Ectodermal cell (in vitro differentiated cells): ENCODE results near the gene RERG.

ENCODE experiments used
- H3K27ac ChIP-seq: 2 replicates; pipeline ENCODE4 v1.7.0; 2013; ENCODE audit warnings: mild to moderate bottlenecking, low read depth, low read length; ENCODE audit not compliant: insufficient read depth, poor library complexity, severe bottlenecking
- H3K27me3 ChIP-seq: 2 replicates; pipeline ENCODE4 v1.7.0; 2013; ENCODE audit warnings: mild to moderate bottlenecking, low read length; ENCODE audit not compliant: insufficient read depth, control insufficient read depth, poor library complexity, severe bottlenecking
- H3K36me3 ChIP-seq: one replicate; pipeline ENCODE4 v1.7.0; 2013; ENCODE audit warnings: low read length; ENCODE audit not compliant: control insufficient read depth, insufficient read depth
- H3K4me1 ChIP-seq: one replicate; pipeline ENCODE4 v1.7.0; 2013; ENCODE audit warnings: low read length; ENCODE audit not compliant: control insufficient read depth, insufficient read depth
- H3K4me3 ChIP-seq: 2 replicates; pipeline ENCODE4 v1.7.0; 2013; ENCODE audit warnings: low read depth, low read length, control low read depth; ENCODE audit not compliant: insufficient read depth
- H3K9me3 ChIP-seq: 2 replicates; pipeline ENCODE4 v1.7.0; 2013; ENCODE audit warnings: mild to moderate bottlenecking, low read length, moderate library complexity; ENCODE audit not compliant: control insufficient read depth
- WGBS, 2 experiments: methylation state at CpG; one replicate each; pipeline ENCODE4 v1.1.7; 2013; ENCODE audit warnings: missing lambda C conversion rate in 2 of 2; 5-methylcytosine and 5-hydroxymethylcytosine counted together

Gene RERG

DNA sequence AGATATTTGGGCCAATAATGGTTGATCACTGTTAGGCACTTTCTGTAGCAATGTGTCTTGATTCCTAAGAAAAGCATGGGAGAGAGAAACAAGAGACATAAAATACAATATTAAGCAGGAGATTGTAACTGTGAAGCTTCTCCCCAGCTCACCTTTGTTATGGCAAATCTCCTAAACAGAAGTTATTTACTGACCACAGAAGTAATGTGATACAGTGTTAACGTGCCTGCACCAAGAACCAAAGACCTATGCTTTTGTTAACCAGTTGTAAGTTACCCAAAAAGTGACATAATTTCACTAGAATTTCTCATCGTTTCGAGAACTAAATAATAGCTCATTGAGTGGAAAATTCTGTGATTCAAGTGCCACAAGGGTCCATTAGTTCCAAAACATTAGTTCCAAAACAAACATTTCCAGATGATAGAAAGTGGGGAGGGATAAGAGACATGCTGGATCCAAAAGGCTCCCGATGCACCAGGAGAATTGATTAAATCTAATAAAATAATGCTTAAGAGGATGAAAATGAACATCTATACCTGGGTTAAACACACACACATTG is 14.3 kb downstream of the RERG start:
- Histone ChIP-seq H3K36me3 (no peaks in the 10 kb centered on the region), H3K4me1 (no peaks in the 10 kb centered on the region), H3K27ac (no peak overlapping the region), H3K4me3 (no peak overlapping the region), H3K27me3 (no peaks in the 10 kb centered on the region), H3K9me3 (no peaks in the 10 kb centered on the region)
- WGBS, 2 experiments, result 83 to 92% methylated on average over 4 of the region's 4 CpGs

DNA sequence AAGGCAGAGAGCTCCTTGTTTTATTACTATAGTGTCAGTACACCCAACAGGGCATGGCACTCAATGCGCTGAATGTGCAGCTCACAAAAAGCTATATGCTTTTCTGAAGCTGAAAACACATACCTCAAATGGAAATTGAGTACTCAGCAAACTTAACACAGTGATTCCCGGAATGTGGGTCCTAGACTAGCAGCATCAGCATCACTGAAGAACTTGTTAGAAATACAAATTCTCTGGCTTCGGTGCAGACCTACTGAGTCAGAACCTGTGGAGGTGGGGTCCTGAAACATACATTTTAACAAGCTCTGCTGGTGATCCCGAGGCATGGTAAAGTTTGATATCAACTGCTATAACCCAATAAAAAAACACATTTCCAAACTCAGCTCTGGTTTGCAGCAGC is 14.9 kb downstream of the RERG start:
- WGBS, 2 experiments, result 74 to 75% methylated on average over 4 of the region's 4 CpGs
- Histone ChIP-seq H3K9me3 (no peaks in the 10 kb centered on the region), H3K36me3 (no peaks in the 10 kb centered on the region), H3K4me3 (no peak overlapping the region), H3K27ac (no peak overlapping the region), H3K4me1 (no peaks in the 10 kb centered on the region), H3K27me3 (no peaks in the 10 kb centered on the region)

DNA sequence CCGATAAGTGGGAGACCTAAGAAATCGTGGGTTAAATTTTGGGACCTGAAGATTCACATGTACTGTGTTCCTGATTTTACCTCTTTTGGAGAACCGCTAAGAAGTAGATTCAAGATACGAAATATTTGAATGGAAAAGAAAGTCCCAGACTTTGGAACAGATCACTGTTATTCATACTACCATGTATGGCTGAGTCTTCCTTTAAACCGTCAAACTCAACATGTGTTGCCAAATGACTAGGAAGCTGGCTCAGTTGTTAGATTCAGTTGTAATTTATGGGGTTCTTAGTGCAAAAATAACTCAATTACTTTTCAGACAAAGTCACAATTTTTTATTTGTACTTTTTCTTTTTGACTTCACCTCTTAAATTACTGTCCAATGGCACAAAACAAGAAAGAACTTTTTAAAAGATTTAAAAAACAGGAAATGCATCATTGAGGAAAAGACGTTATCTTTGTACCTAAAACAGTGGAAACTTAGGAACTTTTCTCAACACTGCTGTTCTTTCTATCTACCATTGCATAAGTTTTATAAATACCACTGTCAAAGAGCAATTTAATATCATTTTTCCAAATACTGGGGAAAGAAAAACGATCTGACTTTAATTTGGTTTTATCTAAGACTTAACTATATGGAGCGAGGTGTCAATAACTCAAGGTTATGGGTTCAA is 15.7 kb downstream of the RERG start:
- Histone ChIP-seq H3K9me3 (no peaks in the 10 kb centered on the region), H3K27me3 (no peaks in the 10 kb centered on the region), H3K27ac (no peak overlapping the region), H3K36me3 (no peaks in the 10 kb centered on the region), H3K4me3 (no peak overlapping the region), H3K4me1 (no peaks in the 10 kb centered on the region)
- 95 to 97% methylated on average over 7 to 8 of the region's 8 CpGs for WGBS, 2 experiments

DNA sequence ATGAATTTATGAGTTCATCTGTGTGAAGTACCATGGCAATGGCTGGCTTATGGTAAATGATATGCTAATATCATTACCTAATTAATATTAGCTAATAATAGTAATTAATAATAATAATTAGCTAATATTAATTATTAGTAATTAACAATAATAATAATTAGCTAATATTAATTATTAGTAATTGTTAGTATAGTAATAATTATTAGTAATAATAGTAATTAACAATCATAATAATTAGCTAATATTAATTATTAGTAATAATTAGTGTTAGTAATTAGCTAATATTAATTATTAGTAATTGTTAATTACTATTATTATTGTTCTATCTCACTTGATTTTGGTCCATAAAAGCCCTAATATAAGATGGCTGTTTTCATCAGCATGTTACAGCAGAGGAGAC is 19.8 kb downstream of the RERG start:
- no peak overlapping the region for H3K27ac ChIP-seq
- H3K4me3 ChIP-seq, result no peak overlapping the region
- no peaks in the 10 kb centered on the region for H3K27me3 ChIP-seq
- H3K36me3 ChIP-seq, result no peaks in the 10 kb centered on the region
- H3K9me3 ChIP-seq, result no peaks in the 10 kb centered on the region
- no peaks in the 10 kb centered on the region for H3K4me1 ChIP-seq

DNA sequence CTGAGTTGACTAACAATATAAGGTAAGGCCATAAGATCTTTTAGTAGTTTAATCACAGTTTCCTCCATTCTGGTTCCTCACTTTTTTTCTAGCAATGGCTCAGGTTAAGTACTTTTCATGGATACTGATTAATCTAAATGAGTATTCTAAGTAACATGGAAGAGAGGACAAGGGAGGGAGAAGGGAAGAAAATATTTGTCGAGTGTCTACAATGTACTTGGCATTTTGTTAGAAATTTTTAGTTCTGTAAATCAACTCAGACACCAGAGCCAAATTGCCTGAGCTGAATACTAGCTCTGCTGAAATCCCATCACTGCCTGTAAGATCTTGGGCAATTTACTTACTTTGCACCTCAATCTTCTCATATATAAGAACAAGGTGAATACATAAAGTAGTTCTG is 20.2 kb downstream of the RERG start:
- no peaks in the 10 kb centered on the region for H3K36me3 ChIP-seq
- H3K27me3 ChIP-seq, result no peaks in the 10 kb centered on the region
- no peaks in the 10 kb centered on the region for H3K4me1 ChIP-seq
- H3K27ac ChIP-seq, result no peak overlapping the region
- H3K4me3 ChIP-seq, result no peak overlapping the region
- 81 to 93% methylated on average over 1 of the region's 1 CpG for WGBS, 2 experiments
- H3K9me3 ChIP-seq, result no peaks in the 10 kb centered on the region

DNA sequence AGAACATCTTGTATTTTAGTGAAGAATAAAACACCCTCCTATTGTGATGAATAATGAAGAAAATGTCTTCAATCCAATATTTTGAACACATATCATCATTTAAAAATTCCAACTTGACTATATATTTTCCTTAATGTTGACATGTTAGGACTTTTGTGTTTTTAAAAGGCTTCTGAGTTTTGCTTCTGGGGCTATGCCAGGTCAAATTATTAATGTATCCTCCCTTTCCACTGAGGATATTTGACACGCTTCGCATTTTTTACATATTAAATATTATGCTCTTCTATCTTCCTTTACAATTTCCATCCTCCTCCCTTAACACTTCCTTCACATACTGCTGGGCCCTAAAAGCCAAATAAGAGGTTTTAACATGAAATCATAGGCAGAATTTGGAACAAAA is 20.6 kb downstream of the RERG start:
- no peaks in the 10 kb centered on the region for H3K27me3 ChIP-seq
- H3K36me3 ChIP-seq, result no peaks in the 10 kb centered on the region
- no peaks in the 10 kb centered on the region for H3K9me3 ChIP-seq
- 93 to 95% methylated on average over 2 of the region's 2 CpGs for WGBS, 2 experiments
- H3K27ac ChIP-seq, result no peak overlapping the region
- H3K4me3 ChIP-seq, result no peak overlapping the region
- H3K4me1 ChIP-seq, result no peaks in the 10 kb centered on the region

DNA sequence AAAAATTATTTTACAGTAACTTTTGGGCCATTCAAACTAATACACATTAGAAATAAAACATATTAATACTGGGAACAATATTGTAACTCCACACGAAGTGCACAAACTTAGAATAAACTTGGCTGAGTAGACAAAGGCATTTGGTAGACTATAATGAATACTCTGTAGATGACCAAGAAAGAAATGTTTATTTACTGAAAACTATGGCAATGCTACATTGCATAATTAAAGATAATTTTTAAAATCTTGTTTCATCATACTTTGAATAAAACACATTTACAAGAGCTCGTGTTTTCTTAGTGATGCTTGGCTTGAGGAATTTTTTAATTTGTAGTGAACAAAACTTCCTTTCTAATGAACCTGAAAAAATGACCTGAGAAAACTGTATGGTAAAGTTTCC is 21.3 kb downstream of the RERG start:
- no peaks in the 10 kb centered on the region for H3K4me1 ChIP-seq
- no peak overlapping the region for H3K4me3 ChIP-seq
- WGBS, 2 experiments, result 100% methylated on average over 1 of the region's 2 CpGs
- no peaks in the 10 kb centered on the region for H3K9me3 ChIP-seq
- no peak overlapping the region for H3K27ac ChIP-seq
- no peaks in the 10 kb centered on the region for H3K27me3 ChIP-seq
- no peaks in the 10 kb centered on the region for H3K36me3 ChIP-seq

DNA sequence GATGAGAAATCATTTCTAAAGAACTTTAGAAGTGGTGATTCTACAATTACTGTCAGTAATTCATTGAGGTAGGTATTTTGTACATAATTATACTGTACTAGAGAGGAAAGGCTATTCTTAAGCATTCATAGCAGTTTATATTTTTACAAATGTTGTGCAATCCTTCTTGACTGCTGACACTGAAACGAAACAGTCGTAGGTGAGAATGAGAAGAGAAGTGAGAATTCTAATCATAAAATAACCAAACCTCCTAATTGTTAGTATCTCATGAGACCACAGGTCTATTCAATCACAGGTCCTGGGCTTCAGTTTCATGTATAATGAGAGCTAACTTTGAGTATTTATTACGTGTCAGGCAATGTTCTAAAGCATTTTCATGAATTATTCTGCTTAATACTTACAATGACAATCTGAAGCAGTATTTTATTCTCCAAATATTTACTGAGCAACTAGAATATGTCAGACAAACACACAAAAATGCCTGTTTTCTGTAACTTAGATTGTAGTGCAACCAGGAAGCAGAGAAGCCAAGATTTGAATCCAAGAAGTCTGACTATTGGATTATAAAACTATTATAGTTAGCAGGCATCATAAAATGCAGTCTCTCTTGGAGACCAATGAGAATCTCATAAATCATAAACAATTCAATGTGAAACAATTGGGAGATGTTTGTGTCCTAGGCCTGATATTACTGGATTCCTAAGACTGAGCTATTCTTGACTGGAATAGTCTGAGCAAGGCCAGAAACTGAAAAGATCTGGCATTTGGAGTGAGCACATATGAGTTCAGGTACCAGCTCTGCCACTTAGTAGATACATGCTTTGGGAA is 24.3 kb downstream of the RERG start:
- 100% methylated on average over 3 of the region's 3 CpGs; no CpG with 5 or more reads in 1 of the 2 experiments for WGBS, 2 experiments
- Histone ChIP-seq H3K4me3 (no peak overlapping the region), H3K27ac (no peak overlapping the region), H3K36me3 (no peaks in the 10 kb centered on the region), H3K4me1 (no peaks in the 10 kb centered on the region), H3K27me3 (no peaks in the 10 kb centered on the region), H3K9me3 (no peaks in the 10 kb centered on the region)

DNA sequence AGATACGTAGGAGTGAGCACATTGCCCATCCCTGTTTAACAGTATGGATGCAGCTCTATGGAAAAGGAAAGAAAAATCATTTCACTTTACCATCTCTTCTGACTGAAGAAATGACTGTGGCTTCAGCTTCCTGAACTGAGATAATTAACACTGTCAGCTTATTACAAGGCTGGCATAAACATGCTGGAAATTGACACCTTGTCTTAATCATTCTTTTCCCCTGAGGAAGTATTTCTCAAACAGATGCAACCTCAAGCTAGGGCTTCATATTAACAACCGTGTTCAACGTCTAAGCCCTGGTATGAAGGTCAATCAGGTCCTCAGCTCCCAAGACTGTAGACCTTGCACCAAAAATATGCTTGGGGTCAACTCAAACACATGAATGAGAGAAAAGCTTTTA is 25.0 kb downstream of the RERG start:
- 92 to 100% methylated on average over 3 of the region's 3 CpGs for WGBS, 2 experiments

DNA sequence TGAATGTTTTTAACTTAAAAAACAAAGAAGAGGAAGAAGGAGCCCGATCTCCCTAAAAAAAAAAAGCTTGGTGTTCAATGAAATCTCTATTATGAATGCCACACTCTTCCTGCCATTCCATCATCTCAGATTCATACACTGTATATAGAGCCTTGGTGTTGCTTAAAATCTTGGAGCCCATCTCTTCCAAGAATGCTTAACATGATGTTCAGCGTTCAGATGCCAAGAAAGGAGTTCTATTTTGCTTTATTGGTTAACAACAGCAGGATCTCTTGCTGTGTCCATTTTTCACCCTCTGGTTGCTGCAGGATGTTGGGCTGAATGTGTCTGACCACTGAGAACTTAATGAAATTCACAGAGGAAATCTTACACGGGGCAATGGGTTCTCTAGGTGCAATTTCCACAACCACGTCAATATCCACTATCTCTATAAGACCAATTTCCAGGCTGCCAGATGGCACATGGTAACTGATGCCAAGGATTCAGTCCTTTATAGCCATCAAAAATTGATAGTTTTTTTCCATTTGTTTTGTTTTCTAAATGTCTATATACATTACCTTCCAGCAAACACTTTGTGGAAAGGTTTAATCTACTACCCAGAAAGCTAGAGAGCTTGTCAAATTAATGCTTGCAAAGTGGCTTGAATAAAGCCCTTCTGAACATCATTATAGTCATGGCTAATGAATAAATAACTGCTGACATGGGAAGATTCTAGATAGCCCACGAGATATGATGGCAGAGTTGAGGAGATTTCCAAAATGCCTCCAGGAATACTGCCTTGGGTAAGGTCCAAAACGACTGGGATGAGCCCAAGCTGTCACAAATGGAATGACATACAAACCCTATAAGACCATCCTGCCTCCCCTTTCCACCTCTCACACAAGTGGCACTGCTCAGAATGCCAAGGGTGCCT is 26.5 kb downstream of the RERG start:
- Histone ChIP-seq H3K36me3 (no peaks in the 10 kb centered on the region), H3K4me3 (no peak overlapping the region), H3K4me1 (no peaks in the 10 kb centered on the region), H3K27ac (no peak overlapping the region), H3K9me3 (no peaks in the 10 kb centered on the region), H3K27me3 (no peaks in the 10 kb centered on the region)
- 84 to 86% methylated on average over 5 of the region's 6 CpGs for WGBS, 2 experiments

More for the DNA sequence above, 25.0 kb downstream of the RERG start:
- H3K9me3 ChIP-seq, result no peaks in the 10 kb centered on the region
- no peak overlapping the region for H3K27ac ChIP-seq
- H3K27me3 ChIP-seq, result no peaks in the 10 kb centered on the region
- H3K4me3 ChIP-seq, result no peak overlapping the region
- H3K4me1 ChIP-seq, result no peaks in the 10 kb centered on the region
- H3K36me3 ChIP-seq, result no peaks in the 10 kb centered on the region
